Activated T-cell treated with anti-CD3 and anti-CD28 coated beads, Interleukin-2, amount 50 U/mL, for 4 hours (primary cell): ENCODE measurements around the gene DPYSL5. TPM values are rescaled to one million over a fixed set of nuclear protein-coding genes. Genes with fewer than 3 reads are reported as not detected.
"Not testable (repeated sequence)": the region's sequence is repeated elsewhere in the genome, so short reads cannot be mapped to it uniquely, and the experiment has no call there.

Source experiments
- ATAC-seq, 2 donors: fragments of 200-7000 bp; cut with Tn5 transposase; one replicate each; pipeline ENCODE4 v1.10.0; 2021
- DNase-seq: peaks from one replicate; pipeline ENCODE4 v3.0.0-alpha.2; 2020
- H3K27me3 Mint-ChIP-seq: one replicate; pipeline ENCODE4 v1.8.0; 2021; ENCODE audit warnings: low read depth, mixed read lengths
- H3K36me3 Mint-ChIP-seq: one replicate; pipeline ENCODE4 v1.8.0; 2022; ENCODE audit warnings: mixed read lengths; ENCODE audit not compliant: insufficient read depth
- H3K4me1 Mint-ChIP-seq: one replicate; pipeline ENCODE4 v1.8.0; 2021; ENCODE audit warnings: low read depth, mixed read lengths
- H3K4me3 Mint-ChIP-seq: one replicate; pipeline ENCODE4 v1.8.0; 2021; ENCODE audit warnings: mild to moderate bottlenecking, moderate library complexity, mixed read lengths
- H3K9me3 Mint-ChIP-seq: one replicate; pipeline ENCODE4 v1.8.0; 2021; ENCODE audit warnings: mixed read lengths
- total RNA-seq, 3 donors: library from RNA; stranded (reverse); gene quantifications; one replicate each; pipeline ENCODE4 v1.2.1, GENCODE V29; 2021

Gene DPYSL5
- total RNA-seq, 3 donors from 2014 or later = not detected

GRCh38 chr2:26875808-26876207, 27.9 kb downstream of the DPYSL5 start:
- Mint-ChIP-seq H3K36me3 (no peaks in the 10 kb centered on the region), H3K9me3 (no peaks in the 10 kb centered on the region), H3K27me3 (peaks cover 21% of the 10 kb centered on the region), H3K4me3 (no peak overlapping the region), H3K4me1 (no peaks in the 10 kb centered on the region)
- ATAC-seq (no peak), DNase-seq (no peak)

GRCh38 chr2:26876260-26876659, 28.3 kb downstream of the DPYSL5 start:
- Mint-ChIP-seq H3K36me3 (no peaks in the 10 kb centered on the region), H3K4me1 (no peaks in the 10 kb centered on the region), H3K4me3 (no peak overlapping the region), H3K9me3 (no peaks in the 10 kb centered on the region), H3K27me3 (peaks cover 24% of the 10 kb centered on the region)
- ATAC-seq (no peak), DNase-seq (no peak)

- no peaks in the 10 kb centered on the region for H3K4me1 Mint-ChIP-seq
- H3K4me3 Mint-ChIP-seq = no peak overlapping the region
- no peak for DNase-seq
- H3K36me3 Mint-ChIP-seq = no peaks in the 10 kb centered on the region
- no peak for ATAC-seq
- H3K9me3 Mint-ChIP-seq = no peaks in the 10 kb centered on the region
- peaks cover 21% of the 10 kb centered on the region for H3K27me3 Mint-ChIP-seq
Observed at GRCh38 chr2:26877276-26877675, 29.3 kb downstream of the DPYSL5 start.

- H3K9me3 Mint-ChIP-seq = no peaks in the 10 kb centered on the region
Observed at GRCh38 chr2:26880161-26880560, 32.2 kb downstream of the DPYSL5 start.

GRCh38 chr2:26880910-26881435, 33.0 kb downstream of the DPYSL5 start:
- no peak overlapping the region for H3K4me3 Mint-ChIP-seq
- no peaks in the 10 kb centered on the region for H3K36me3 Mint-ChIP-seq
- ATAC-seq (no peak), DNase-seq (no peak)
- H3K4me1 Mint-ChIP-seq = no peaks in the 10 kb centered on the region
- no peaks in the 10 kb centered on the region for H3K9me3 Mint-ChIP-seq
- peaks cover 22% of the 10 kb centered on the region for H3K27me3 Mint-ChIP-seq

More at GRCh38 chr2:26880161-26880560, 32.2 kb downstream of the DPYSL5 start:
- ATAC-seq (no peak), DNase-seq (no peak)
- Mint-ChIP-seq H3K27me3 (peaks cover 23% of the 10 kb centered on the region), H3K4me1 (no peaks in the 10 kb centered on the region), H3K36me3 (no peaks in the 10 kb centered on the region), H3K4me3 (no peak overlapping the region)

DNA sequence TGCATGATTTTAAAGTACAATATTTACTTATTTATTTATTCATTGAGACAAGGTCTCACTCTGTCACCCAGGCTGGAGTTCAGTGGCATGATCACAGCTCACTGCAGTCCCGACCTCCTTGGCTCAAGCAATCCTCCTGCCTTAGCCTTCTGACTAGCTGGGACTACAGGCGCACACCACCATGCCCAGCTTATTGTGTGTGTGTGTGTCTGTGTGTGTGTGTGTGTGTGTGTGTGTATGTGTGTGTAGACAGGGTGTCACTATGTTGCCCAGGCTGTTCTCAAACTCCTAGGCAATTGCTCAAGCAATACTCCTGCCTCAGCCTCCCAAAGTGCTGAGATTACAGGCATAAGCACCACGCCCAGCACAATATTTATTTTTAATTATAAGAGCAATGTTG, 34.3 kb downstream of the DPYSL5 start:
- H3K4me1 Mint-ChIP-seq, DNase-seq, H3K9me3 Mint-ChIP-seq, ATAC-seq, H3K4me3 Mint-ChIP-seq, H3K36me3 Mint-ChIP-seq: not testable (repeated sequence)
- peaks cover 18% of the 10 kb centered on the region for H3K27me3 Mint-ChIP-seq

- Mint-ChIP-seq H3K4me3 (no peak overlapping the region), H3K4me1 (no peaks in the 10 kb centered on the region), H3K9me3 (no peaks in the 10 kb centered on the region), H3K27me3 (peaks cover 18% of the 10 kb centered on the region), H3K36me3 (no peaks in the 10 kb centered on the region)
- DNase-seq (no peak), ATAC-seq (no peak)
Observed at GRCh38 chr2:26883956-26884355, 36.0 kb downstream of the DPYSL5 start.

- DNase-seq = no peak
- ATAC-seq = no peak
- H3K4me1 Mint-ChIP-seq = no peaks in the 10 kb centered on the region
- no peak overlapping the region for H3K4me3 Mint-ChIP-seq
- peaks cover 17% of the 10 kb centered on the region for H3K27me3 Mint-ChIP-seq
- H3K9me3 Mint-ChIP-seq = no peaks in the 10 kb centered on the region
- H3K36me3 Mint-ChIP-seq = no peaks in the 10 kb centered on the region
Observed at GRCh38 chr2:26884486-26884885, 36.6 kb downstream of the DPYSL5 start.

GRCh38 chr2:26885651-26886329, 37.9 kb downstream of the DPYSL5 start:
- Mint-ChIP-seq H3K4me1 (no peaks in the 10 kb centered on the region), H3K9me3 (no peaks in the 10 kb centered on the region), H3K27me3 (peaks cover 10% of the 10 kb centered on the region), H3K36me3 (no peaks in the 10 kb centered on the region), H3K4me3 (no peak overlapping the region)
- DNase-seq = no peak
- no peak for ATAC-seq

- Mint-ChIP-seq H3K4me1 (no peaks in the 10 kb centered on the region), H3K4me3 (no peak overlapping the region), H3K27me3 (peaks cover 5% of the 10 kb centered on the region), H3K36me3 (no peaks in the 10 kb centered on the region), H3K9me3 (no peaks in the 10 kb centered on the region)
- no peak for ATAC-seq
- no peak for DNase-seq
Observed at GRCh38 chr2:26886736-26887135, 38.8 kb downstream of the DPYSL5 start.

DNA sequence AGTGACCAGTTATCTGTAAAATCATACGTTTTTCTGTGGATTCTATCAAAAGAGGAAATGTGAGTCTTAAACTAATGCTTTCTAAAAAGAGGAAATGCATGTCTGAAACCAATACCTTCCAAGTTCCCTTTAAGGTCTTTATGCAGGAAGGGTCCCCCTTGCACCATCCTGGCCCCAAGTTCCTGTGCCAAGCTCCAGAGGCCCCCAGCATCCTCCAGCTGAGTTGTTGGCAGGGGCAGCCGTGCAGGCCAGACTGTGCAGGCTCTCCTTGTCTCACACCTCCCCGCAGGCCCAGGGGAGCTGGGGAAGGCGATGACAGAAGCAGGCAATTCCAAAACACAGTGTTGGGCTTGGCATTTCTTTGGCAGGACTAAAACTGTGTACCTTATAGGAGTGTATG, 39.2 kb downstream of the DPYSL5 start:
- H3K36me3 Mint-ChIP-seq = no peaks in the 10 kb centered on the region

DNA sequence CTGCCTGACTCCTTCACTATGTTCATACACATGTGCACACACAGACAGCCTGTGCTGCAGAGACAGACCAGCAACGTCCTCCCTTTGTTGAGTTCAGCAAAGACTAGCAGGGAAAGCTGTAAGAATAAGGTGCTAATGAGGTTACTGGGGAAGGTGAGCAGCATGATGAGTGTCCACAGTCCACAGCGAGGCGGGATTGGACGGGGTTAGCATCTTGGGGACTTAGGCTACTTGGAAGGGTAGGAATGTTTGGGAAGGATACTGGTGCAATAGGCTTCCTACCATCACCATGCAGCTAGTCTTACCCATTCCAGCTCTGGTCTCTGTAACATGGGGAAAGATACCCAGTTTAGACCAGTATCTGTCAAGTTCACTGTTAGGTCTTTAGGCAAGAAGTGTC, 41.9 kb downstream of the DPYSL5 start:
- no peaks in the 10 kb centered on the region for H3K4me1 Mint-ChIP-seq
- no peak overlapping the region for H3K4me3 Mint-ChIP-seq
- H3K9me3 Mint-ChIP-seq = no peaks in the 10 kb centered on the region
- H3K36me3 Mint-ChIP-seq = no peaks in the 10 kb centered on the region
- no peak for ATAC-seq
- DNase-seq = no peak
- no peaks in the 10 kb centered on the region for H3K27me3 Mint-ChIP-seq

More for the DNA sequence above, 39.2 kb downstream of the DPYSL5 start:
- ATAC-seq = no peak
- Mint-ChIP-seq H3K4me1 (no peaks in the 10 kb centered on the region), H3K4me3 (no peak overlapping the region), H3K27me3 (peaks cover 5% of the 10 kb centered on the region), H3K9me3 (no peaks in the 10 kb centered on the region)
- no peak for DNase-seq

DNA sequence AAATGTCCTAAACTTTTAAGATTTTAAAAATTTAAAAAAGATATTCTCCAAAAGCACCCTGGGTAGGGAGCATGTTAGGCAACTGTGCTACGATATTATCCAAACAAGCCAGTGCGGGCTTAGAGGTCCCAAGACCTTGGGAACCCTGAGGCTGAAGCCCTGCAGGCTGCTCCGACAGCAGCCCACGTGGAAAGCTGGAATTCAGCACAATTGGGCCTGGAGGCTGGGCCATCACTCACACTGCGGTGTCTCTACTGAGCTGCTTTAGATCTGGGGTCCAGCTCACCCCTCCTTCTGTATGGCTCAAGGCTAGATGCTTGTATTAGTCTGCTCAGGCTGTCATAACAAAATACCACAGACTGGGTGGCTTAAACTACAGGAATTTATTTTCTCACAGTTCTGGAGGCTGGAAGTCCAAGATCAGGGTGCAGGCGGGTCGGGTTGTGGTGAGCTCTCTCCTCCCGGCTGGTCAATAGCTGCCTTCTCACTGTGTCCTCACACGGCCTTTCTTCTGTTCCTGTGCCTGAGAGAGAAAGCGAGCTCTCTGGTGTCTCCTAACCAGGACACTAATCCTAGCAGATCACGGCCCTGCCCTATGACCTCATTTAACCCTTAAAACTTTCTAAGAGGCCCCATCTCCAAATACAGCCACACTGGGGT, 42.5 kb downstream of the DPYSL5 start:
- DNase-seq (no peak), ATAC-seq (no peak)
- no peaks in the 10 kb centered on the region for H3K4me1 Mint-ChIP-seq
- H3K4me3 Mint-ChIP-seq = no peak overlapping the region
- H3K36me3 Mint-ChIP-seq = no peaks in the 10 kb centered on the region
- no peaks in the 10 kb centered on the region for H3K9me3 Mint-ChIP-seq
- H3K27me3 Mint-ChIP-seq = no peaks in the 10 kb centered on the region

DNA sequence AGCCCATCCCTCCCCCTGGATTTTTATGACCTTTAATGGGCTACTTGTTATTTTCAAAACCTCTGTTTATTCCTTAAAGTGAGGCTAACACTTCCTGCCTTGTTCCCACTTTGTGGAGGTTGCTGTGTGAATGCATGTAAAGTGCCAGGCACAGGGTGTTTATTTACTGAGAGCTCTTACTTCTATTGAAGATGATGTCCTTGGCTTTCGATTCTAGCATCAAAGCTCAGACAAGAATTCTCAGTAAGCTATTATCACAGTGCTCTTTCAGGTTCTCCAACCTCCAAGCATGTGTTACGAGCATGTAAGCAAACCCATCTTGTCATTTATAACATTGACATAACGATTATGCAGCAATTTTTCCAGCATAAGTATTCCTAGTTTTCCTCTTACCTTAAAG, 44.2 kb downstream of the DPYSL5 start:
- Mint-ChIP-seq H3K36me3 (no peaks in the 10 kb centered on the region), H3K4me3 (no peak overlapping the region), H3K4me1 (no peaks in the 10 kb centered on the region), H3K27me3 (peaks cover 3% of the 10 kb centered on the region), H3K9me3 (no peaks in the 10 kb centered on the region)
- DNase-seq (no peak), ATAC-seq (no peak)

DNA sequence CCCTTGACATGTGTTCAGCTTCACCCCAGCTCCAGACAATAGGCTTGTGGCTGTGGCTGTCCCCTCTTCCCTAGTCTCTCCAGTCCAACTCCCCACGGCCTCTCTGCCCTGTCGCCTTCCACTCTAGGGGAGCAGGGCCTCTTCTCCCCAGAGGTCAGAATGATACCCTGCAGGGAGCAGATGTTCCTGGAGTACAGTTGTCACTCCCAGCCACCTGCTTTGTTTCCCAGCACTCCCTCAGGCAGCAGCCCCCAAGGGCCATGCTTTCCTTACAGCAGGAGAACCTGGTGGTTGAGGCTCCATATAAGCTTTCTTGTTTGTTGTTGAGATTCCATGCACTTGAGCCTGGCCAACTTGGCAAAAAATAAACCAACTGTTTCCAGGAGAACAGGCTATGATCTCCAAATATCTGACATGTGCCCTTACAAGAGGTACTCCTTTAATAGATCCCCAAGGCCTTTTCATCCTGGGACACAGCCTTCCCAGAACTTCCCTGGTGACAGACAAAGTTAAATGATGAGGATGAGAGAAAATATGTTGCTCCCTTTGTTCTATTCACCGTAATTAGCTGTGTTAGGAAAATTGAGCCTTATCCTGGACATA, 45.1 kb downstream of the DPYSL5 start:
- ATAC-seq (no peak), DNase-seq (no peak)
- Mint-ChIP-seq H3K36me3 (no peaks in the 10 kb centered on the region), H3K4me1 (no peaks in the 10 kb centered on the region), H3K4me3 (no peak overlapping the region), H3K9me3 (no peaks in the 10 kb centered on the region), H3K27me3 (peaks cover 3% of the 10 kb centered on the region)
